Measurements from ENCODE around the gene CDKN2AIP.
"Not testable (repeated sequence)": the region's sequence is repeated elsewhere in the genome, so short reads cannot be mapped to it uniquely, and the experiment has no call there.

CDKN2AIP gene

DNA sequence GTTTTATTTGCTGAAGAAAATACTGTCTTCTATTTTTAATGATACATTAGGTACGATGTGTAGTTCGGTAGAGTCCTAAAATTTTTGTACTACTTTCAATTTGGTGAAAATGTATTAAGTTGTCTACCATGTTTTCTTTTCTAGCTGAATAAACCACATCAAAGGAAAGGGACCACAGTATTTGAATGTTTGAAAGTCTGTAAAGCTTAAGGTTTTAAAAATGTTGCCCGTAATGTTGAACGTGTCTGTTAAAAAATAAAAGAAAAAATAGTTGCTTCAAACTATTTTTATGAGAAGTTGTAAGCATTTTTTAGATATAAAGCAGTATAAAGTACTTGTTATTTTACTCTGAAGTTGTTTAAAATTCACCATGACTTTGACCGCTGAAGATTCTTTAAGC, 3.2 kb downstream of the CDKN2AIP start:
- no peak for DNase-seq (ENCODE audit: low read depth in 1 of 2, low spot score in 1 of 2)

DNA sequence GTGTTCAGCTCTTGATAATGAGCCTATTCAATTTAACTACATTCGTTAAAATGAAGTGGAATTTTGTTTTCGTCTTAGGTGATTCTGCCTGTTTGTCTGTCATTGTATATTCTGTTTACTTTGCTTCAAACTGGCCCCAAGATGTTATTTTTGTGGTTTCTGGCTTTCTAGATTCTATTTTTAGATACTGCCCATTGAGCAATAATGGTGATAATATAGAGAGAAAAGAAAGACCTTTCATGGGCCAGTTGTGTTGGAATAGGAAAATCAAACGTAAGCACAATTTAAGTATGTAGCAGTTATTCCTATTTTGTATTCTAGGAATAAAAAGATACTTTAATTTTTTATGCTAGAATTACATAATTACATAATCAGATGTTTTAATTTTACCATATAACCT, 4.0 kb downstream of the CDKN2AIP start:
- no peak for DNase-seq (ENCODE audit: low read depth in 1 of 2, low spot score in 1 of 2)

DNA sequence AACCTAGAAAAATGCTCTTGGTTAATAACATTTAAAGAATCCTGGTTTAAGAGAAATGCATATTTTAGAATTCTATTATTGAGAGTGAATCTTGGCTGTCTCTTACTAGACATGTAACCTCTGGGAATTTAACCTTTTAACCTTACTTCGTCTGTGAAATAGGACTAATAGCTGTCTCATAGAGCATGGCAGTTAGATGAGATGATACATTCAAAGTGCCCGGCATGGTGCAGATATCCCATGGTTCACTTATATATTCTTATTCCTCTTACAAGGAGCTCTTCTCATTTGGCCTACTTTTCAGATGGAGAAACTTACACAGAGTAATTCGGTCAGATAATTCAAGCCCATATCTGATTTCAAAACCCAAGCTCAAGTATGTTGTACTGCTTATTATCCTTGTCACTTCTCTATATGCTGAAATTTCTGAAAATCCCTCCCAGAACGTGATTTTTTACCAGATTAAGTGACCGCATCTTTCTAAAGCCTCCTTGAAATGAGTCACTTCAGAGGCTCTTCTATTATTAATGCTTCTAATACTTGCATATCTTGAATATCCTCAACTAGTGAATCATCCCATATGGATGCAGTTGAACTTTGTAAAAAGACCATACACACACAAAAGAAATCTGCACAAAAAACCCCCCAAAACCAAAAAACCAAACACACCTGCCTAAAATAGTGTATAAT, 4.9 kb downstream of the CDKN2AIP start:
- no peak for DNase-seq (ENCODE audit: low read depth in 1 of 2, low spot score in 1 of 2)

DNA sequence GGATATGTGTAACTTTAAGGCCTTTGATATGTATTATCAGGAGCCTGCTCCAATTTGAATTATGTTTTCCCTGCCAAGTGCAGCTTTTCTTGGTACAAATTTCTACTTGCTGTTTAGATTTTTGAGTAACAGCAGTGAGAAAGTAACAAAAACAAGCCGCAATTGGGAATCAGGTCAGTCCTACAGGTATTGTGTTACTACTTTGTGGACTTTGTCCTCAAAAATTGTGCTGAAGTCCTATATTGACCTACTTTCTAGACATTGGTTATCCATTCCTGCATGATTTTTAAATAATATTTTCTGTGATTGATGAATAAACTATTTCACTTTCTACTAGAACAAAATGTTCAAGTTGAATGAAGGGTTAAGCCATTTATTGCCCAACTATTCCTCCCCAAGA, 5.7 kb downstream of the CDKN2AIP start:
- no peak for DNase-seq (ENCODE audit: low read depth in 1 of 2, low spot score in 1 of 2)

DNA sequence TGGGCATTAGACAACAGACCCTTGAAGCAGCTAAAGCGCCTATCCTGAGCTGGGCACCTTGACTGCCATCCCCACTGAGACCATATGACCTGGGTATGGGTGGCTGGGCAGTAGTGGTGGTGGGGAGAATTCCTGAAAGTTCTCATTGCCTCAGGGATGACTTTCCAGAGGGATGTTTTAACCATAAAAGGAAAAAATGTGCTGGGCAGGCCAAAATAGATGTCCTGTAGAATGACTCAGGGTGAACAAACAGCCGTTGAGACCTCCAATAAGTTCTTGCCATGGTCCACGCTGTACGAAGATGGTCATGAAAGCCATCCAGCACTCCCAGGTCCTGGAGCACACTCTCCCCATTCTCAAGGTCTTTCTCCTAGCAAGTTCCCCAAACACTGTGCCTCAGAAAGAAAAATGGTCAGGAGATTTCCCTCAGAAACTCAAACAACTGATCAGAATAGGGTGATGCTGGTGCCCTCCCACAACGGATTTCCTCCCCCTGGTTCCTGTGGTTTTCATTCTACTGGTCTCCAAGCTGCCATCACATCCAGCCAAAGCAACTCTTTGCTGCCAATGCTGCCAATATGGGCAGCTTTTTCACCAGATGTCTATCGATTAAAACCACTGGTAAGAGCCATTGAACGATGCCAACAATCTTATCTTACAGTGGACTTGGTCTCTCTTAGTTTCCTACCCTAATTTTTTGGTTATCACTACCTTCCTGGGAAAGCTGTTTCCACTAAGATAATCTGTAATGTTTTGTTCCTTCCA, 11.2 kb downstream of the CDKN2AIP start:
- no peak for DNase-seq (ENCODE audit: low read depth in 1 of 2, low spot score in 1 of 2)

DNA sequence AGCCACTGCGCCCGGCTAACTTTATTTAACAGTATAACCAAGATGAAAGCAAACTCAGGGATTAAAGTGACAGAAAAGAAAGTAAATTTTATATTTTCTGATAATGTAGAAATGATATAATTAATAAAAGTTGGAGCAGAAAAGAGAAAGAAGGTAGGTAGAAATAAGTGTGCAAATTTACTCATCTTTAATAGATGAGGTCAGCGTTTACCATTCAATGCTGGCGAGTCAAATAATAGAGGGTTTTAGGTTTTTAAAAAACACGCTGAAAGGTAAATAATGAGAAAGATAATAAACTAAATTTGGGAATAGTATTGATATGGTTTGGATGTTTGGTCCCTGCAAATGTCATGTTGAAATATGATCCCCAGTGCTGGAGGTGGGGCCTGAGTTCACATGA, 13.6 kb downstream of the CDKN2AIP start:
- no peak for DNase-seq (ENCODE audit: low read depth in 1 of 2, low spot score in 1 of 2)

DNA sequence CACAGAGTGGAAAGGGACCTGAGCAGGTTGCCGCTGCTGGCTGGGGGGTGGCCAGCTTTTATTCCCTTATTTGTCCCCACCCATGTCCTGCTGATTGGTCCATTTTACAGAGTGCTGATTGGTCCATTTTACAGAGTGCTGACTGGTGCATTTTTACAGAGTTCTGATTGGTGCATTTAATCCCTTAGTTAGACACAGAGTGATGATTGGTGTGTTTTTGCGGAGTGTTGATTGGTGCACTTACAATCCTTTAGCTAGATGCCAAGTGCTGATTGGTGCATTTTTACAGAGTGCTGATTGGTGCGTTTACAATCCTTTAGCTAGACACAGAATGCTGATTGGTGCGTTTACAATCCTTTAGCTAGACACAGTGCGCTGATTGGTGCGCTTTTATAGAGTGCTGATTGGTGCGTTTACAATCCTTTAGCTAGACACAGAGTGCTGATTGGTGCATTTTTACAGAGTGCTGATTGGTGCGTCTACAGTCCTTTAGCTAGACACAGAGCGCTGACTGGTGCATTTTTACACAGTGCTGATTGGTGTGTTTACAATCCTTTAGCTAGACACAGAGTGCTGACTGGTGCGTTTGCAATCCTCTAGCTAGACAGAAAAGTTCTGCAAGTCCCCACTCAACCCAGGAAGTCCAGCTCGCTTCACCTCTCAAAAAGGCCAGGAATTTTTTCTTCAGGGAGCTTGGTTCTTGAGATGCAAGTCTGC, 19.6 kb downstream of the CDKN2AIP start:
- DNase-seq (ENCODE audit: low read depth in 1 of 2, low spot score in 1 of 2), result not testable (repeated sequence)

DNA sequence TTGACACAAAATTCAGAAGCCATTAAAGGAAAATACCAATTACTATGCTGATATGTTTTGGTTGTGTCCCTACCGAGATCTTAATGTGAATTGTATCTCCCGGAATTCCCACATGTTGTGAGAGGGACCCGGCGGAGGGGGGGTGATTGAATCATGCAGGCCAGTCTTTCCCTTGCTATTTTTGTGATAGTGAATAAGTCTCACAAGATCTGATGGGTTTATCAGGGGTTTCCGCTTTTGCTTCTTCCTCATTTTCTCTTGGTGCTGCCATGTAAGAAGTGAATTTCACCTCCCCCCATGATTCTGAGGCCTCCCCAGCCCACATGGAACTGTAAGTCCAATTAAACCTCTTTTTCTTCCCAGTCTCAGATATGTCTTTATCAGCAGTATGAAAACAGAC, 21.4 kb downstream of the CDKN2AIP start:
- not testable (repeated sequence) for DNase-seq (ENCODE audit: low read depth in 1 of 2, low spot score in 1 of 2)

DNA sequence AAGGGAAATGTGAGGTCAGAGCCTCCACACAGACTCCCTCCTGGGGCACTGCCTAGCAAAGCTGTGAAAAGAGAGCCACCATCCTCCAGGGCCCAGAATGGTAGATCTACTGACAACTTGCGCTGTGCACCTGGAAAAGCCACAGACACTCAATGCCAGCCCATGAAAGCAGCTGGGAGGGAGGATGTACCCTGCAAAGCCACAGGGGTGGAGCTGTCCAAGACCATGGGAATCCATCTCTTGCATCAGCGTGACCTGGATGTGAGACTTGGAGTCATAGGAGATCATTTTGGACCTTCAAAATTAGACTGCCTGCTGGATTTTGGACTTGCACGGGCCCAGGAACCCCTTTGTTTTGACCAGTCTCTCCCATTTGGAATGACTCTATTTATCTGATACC, 22.8 kb downstream of the CDKN2AIP start:
- DNase-seq (ENCODE audit: low read depth in 1 of 2, low spot score in 1 of 2), result no peak

DNA sequence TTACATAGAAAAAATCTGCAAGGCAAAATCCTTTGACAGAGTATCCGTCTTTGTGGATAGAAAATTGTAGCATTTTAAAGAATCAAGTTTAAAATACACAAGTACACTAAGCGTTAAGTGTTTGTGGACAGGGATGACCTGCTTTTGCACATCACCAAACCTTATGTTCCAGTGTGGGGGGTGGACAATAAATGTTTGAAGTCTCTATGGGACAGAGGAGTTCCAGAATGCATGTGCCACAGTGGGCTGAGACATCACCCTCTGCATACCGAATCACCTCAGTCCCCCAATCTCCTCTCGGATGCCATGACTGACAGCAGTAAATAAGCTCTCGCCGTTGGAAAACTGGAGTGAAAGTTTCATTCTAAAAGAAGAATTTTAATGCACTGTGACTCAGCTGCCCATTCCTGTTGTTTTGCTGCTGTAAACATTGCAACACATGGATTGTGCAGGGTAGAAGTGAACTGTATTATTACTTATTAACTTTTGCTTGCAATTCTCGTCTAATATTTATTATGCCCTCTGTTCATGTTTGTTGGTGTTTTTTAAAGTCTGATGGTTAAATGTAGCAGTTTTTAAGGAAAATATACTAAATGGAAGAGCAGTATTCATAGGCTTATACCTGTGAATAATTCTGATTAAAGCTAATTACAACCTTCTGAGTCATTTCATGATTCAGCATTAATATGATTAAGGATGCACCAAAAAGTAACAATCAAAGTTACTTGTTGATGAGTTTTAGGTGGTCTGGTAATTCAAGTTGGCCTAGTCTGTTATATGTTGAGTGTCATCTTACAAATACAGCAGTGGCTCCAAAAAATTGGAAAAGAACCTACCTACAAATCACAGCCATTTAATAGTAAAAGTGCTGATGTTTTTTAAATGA, 24.0 kb downstream of the CDKN2AIP start:
- no peak for DNase-seq (ENCODE audit: low read depth in 1 of 2, low spot score in 1 of 2)

DNA sequence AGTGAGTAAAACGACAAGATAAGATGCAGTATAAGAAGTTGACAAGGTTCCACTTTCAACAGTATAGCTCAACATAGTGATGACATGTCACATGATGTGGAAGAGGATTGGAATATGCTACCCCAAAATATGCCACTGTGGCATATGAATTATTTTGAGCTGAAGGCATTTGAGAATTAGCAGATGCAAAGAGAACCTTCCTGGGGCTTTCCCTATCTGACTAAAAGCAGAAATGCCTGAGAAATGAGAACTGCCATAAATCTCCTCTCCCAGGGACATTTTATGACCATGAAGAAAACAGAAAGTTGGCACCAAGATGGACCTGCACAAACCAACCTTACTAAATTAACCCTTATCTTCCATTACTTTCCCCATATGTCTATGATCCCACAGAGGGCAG, 24.8 kb downstream of the CDKN2AIP start:
- no peak for DNase-seq (ENCODE audit: low read depth in 1 of 2, low spot score in 1 of 2)

DNA sequence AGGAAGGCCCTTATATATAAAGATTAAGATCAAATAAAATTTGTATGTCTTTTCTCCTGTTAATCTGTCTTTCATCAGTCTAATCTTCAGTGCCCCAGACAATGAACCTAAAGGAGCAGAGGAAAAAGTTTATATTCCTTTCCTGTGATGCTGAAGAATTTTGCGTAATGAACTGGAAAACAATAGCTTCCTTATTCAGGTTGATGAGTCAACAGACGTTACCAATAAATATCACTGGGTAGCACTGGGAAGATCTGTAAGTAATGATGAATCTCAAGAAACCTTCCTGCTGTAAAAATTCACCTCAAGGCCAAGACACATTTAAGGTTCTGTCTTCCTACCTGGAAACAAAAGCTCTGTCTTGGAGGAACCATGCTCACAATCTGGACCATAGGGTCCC, 25.5 kb downstream of the CDKN2AIP start:
- no peak for DNase-seq (ENCODE audit: low read depth in 1 of 2, low spot score in 1 of 2)

DNA sequence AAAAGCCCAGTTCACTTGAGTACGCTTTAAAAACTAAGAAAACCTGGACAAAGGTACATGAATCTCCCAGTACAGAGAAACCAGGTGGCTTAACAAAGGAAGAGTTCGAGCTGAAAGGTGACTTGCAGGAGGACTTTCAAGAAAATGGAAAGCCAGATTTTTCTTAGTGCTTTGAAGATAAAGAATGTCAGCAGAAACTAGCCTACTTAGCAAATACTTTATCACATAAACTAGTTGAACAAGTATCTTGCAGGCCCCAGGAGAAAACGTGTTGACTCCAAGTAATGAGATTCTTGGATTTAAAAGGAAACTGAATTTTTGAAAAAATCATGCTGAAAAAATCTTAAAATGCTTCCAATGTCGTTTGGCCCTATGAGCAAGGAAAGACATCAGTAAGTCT, 26.4 kb downstream of the CDKN2AIP start:
- DNase-seq (ENCODE audit: low read depth in 1 of 2, low spot score in 1 of 2), result no peak

DNA sequence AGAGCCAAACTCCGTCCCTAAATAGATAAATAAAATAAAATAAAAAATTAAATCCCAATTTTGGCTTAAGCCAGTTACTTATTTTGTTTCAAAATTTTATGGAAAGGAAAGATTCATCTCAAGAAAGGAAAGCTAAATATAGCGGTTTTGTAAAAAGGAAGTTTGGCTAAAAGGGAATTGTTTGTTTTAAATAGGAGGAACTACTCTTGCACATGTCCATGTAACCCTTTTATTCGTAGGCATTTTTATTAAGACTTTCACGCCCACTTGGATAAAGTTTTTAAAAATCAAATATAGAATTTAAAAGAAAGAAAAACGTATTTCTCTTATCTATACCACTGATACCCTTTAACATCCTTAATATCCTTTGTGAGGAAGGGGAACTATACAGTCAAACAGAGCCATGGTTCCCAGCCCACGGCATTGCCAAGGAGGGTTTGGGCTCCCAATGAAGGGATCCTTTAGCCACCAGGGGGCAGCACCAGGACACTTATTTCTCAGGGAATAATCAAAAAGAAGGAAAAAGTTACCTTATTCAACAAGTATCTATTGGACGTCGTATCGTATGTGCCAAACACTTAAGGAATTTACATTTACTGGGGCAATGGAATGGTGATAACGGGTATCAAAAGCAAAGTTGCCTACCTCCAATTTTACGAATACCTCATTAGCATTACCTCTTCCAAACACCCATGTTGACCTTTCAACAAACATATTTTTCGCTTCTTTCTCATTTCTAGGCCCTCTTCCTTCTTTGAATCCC, 27.7 kb downstream of the CDKN2AIP start:
- DNase-seq (ENCODE audit: low read depth in 1 of 2, low spot score in 1 of 2), result peak; percentile 61 to 82

DNA sequence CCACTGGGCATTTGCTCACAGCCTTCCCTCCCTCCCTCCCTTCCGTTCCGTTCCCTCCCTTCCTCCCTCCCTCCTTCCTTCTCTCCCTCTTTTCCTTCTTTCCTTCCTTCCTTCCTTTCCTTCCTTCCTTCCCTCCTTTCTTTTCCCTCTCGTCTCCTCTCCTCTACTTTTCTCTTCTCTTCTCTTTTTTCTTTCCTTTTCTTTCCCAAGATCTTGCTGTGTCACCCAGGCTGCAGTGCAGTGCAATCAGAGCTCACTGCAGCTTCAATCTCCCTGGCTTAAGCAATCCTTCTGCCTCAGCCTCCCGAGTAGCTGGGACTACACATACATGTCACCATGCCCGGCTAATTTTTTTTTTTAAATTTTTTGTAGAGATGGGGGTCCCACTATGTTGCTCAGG, 33.7 kb downstream of the CDKN2AIP start:
- DNase-seq (ENCODE audit: low read depth in 1 of 2, low spot score in 1 of 2), result no peak

DNA sequence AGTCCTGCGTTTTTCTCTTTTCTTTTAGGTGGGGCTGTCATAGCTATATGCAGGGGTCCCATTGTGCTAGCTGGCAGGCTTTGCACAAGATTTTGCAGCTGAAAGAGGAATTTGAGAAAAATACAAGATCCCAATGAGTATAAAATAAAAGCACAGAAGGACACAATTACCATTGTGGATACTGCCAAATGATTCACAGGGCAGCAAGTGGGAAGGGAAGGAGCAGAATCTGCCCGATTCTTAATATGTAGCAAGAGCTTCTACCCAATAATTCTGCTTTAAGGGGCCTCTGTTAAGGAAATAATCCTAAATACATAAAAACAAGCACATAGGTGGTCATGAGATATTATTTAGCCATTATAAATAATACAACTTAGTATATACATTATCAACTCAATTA, 34.5 kb downstream of the CDKN2AIP start:
- no peak for DNase-seq (ENCODE audit: low read depth in 1 of 2, low spot score in 1 of 2)

DNA sequence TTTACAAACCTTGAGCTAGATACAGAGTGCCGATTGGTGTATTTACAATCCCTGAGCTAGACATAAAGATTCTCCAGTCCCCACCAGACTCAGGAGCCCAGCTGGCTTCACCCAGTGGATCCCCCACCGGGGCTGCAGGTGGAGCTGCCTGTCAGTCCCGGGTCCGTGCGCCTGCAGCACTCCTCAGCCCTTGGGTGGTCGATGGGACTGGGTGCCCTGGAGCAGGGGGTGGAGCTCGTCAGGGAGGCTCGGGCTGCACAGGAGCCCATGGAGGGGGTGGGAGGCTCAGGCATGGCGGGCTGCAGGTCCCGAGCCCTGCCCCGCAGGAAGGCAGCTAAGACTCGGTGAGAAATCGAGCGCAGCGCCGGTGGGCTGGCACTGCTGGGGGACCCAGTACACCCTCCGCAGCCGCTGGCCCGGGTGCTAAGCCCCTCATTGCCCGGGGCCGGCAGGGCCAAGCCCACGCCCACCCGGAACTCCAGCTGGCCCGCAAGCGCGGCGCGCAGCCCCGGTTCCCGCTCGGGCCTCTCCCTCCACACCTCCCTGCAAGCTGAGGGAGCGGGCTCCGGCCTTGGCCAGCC, 38.2 kb downstream of the CDKN2AIP start:
- not testable (repeated sequence) for DNase-seq (ENCODE audit: low read depth in 1 of 2, low spot score in 1 of 2)

DNA sequence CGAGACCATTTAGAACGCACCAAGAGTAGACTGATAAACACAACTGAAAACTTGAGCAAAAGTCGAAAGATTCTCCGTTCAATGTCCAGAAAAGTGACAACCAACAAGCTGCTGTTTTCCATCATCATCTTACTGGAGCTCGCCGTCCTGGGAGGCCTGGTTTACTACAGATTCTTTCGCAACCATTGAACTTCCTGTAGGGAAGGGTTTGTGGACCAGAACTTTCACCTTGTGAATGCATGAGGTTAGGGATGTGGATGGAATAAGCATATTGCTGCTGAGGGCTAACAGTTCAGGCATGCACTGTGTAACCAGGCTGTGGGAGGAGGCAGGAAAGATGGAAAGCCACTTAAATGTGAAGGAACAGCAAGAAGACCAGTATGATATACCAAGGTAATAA, 39.6 kb downstream of the CDKN2AIP start:
- DNase-seq (ENCODE audit: low read depth in 1 of 2, low spot score in 1 of 2), result no peak

DNA sequence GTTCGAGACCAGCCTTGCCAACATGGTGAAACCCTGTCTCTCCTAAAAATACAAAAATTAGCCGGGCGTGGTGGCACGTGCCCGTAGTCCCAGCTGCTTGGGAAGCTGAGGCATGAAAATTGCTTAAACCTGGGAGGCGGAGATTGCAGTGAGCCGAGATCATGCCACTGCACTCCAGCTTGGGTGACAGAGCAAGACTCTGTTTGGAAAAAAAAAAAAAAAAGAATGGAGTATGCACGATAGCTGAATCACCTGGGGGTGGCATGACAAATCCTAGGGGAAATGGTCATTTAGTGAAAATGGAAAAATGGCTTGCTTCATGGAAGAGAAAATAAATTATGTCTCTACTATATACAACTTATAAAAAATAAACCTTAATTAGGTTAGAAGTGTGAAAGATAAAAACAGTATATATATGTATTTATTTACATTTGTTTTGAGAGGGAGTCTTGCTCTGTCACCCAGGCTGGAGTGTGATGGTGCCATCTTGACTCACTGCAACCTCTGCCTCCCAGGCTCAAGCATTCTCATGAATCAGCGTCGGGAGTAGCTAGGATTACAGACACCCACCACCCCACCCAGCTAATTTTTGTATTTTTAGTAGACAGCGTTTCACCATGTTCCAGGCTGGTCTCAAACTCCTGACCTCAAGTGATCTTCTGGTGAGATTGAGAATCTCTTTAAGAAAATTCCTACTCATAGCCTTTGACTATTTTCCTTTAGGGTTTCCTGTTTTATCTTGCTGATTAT, 41.1 kb downstream of the CDKN2AIP start:
- DNase-seq (ENCODE audit: low read depth in 1 of 2, low spot score in 1 of 2), result no peak
